Fibroblast of mammary gland (primary cell): ENCODE measurements around the gene CCSER1.

ENCODE experiments used
- DNase-seq: peaks from one replicate; pipeline ENCODE4 v3.0.0-alpha.2; 2010; ENCODE audit warnings: low read depth
- H3K4me3 ChIP-seq: 2 replicates; pipeline ENCODE4 v1.5.1; 2011; ENCODE audit warnings: low read depth, mild to moderate bottlenecking, low read length, moderate library complexity; ENCODE audit not compliant: control insufficient read depth
- CTCF ChIP-seq: conservative IDR thresholded peaks from 2 replicates; pipeline ENCODE4 v1.5.1; 2011; ENCODE audit warnings: low read depth, low read length, inconsistent platforms; ENCODE audit not compliant: control insufficient read depth, insufficient read depth

Gene CCSER1

DNA sequence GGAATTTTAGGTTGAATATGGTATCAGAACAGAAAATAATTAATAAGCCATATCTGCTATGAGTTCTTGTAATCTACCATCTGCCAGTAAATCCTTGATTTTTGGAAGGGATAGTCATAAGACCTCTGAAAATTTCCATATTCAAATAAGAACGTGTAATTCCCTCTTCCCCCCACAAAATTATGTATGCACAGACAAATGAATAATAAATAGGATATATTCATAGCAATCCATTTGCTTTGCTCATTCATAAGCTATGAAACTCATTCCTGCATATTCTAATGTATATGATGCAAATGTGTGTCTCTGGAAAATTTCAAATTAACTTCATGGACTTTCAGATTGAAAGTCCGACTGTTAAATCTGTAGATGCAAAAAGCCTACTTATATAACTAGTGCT, 1343.5 kb downstream of the CCSER1 start:
- no peak overlapping the region for H3K4me3 ChIP-seq
- no peak for DNase-seq
- no peak for TF ChIP-seq CTCF

DNA sequence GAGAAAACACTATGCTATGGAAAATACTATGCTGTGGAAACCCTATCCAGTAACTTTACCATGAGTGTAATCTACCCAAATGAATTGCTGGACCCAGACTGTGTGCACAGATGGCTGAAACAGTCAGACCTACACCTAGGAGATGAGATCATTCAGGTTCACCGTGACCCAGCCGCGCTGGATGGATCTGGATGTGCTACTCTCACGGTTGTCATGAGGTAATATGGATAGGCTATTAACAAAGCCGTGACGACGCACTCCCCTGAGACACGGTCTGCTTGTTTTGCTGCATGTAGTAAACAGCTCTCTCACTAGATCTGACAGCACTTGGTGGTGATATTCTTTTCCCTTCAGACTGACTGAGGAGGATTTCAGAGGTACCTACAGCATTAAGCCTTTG, 1344.1 kb downstream of the CCSER1 start:
- TF ChIP-seq CTCF, result no peak
- DNase-seq, result no peak
- H3K4me3 ChIP-seq, result no peak overlapping the region

DNA sequence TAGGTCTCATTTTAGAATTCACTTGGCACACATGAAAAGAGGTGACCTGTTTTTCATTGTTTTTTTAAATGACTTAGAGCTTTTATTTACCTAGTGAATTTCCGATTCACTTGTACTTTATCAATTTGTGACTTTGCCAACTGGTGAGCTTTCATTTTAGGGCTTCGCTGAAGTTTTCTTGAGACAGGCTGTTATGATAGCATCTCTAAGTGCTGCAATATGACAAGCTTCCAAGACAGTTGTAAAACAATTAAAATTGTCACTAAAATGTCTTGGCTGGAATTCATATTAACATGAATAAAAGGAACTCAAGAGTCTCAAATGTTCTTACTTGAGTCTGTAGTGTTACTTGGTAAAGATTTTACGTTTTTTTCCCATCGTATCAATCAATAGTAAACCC, 1344.9 kb downstream of the CCSER1 start:
- TF ChIP-seq CTCF, result no peak
- H3K4me3 ChIP-seq, result no peak overlapping the region
- DNase-seq, result no peak

DNA sequence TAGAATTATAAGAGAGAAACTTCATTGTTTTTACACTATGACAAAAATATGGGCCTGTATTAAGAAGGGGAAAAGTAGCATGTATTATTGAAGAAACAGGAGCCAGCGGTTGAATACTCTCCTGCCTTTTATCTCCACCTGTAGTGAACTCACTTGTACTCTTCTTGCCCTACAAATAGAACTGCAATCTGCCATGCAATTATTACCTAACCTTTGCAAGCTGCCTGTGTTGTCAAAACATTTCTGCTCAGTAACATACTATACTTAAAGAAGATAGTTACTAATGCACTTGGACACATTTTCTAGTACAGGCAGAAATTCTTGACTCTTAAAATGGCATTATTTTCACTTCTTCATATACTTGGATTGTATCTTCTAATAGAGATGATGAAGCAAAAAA, 1358.2 kb downstream of the CCSER1 start:
- DNase-seq, result no peak
- no peak overlapping the region for H3K4me3 ChIP-seq
- TF ChIP-seq CTCF, result no peak

DNA sequence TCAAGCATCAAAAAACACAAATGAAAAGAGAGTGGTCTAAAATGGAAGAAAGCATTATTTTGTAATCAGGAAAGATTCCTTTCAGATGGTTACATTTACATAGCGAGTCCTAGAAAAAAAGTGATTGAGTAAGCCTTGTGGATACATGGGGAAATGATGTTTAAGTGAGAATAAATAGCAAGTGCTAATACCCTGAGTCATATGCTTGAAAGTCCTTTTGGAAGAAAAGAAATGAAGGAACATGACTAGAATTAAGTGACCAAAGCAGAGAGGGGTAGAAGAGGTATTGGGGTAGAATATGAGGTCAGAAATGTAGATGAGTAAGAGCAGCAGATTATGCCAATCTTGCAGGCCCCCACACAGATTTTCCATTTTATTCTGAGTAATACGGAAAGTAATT, 1361.8 kb downstream of the CCSER1 start:
- no peak for DNase-seq
- H3K4me3 ChIP-seq, result no peak overlapping the region
- no peak for TF ChIP-seq CTCF

GRCh38 chr4:91497892-91498291, 1370.7 kb downstream of the CCSER1 start:
- H3K4me3 ChIP-seq, result no peak overlapping the region
- no peak for DNase-seq
- TF ChIP-seq CTCF, result no peak

GRCh38 chr4:91502365-91502764, 1375.2 kb downstream of the CCSER1 start:
- no peak for DNase-seq
- H3K4me3 ChIP-seq, result no peak overlapping the region
- TF ChIP-seq CTCF, result no peak
